ENCODE data around the gene TTLL7. TPM values are rescaled to one million over a fixed set of nuclear protein-coding genes. Genes with fewer than 3 reads are reported as not detected.

TTLL7 gene
- total RNA-seq, 1 donor from 2014 or later, result 2.3 TPM

DNA sequence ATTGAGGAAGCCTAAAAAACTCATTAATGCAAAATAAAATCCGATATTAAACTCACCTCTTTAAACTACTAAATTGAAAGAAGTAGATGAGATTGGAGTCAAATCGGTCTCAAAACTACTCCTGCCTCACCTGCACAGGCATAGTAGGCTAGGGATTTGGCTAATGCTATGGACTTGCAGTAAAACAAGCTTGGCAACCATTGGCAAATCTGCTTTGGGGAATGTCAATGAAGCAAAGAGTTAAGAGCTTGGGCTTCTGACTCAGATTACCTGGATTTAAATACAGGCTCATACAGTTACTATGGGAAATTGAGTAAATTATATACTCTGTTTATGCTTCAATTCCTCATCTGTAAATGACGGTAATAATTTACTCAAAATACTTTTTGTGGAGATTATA lies 111.4 kb downstream of the TTLL7 start:
- intact Hi-C loops (cut with micrococcal nuclease), result no loop called here

GRCh38 chr1:83883979-83884378 lies 115.0 kb downstream of the TTLL7 start:
- intact Hi-C loops (cut with micrococcal nuclease), result no loop called here

- intact Hi-C loops (cut with micrococcal nuclease), result no loop called here
Observed at GRCh38 chr1:83882906-83883305, 116.0 kb downstream of the TTLL7 start.

- intact Hi-C loops (cut with micrococcal nuclease), result no loop called here
Observed at GRCh38 chr1:83872515-83872914, 126.4 kb downstream of the TTLL7 start.

DNA sequence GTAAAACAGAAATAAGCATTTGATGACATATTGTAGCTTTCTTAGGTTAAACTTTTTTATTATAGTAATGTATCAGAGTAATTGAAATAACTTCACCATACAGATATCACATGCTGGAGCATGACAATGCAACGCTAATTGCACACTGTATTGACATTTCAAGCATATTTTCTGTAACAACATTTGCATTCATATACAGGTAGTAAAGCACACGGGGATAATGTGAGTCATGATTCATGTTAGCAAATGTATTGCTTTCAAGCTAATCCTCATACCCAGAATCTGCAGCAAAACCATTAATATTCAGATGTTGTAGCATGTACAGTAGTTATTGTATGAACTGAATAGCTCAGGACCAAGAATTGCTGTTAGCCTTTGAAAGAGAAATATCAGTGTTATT lies 133.9 kb downstream of the TTLL7 start:
- intact Hi-C loops (cut with micrococcal nuclease), result no loop called here

- intact Hi-C loops (cut with micrococcal nuclease), result loop anchor here (2.0 kb wide), 1 partner anchor 1086 kb away; no protein-coding TSS in a partner anchor
Observed at GRCh38 chr1:83860490-83861221, 138.3 kb downstream of the TTLL7 start.

DNA sequence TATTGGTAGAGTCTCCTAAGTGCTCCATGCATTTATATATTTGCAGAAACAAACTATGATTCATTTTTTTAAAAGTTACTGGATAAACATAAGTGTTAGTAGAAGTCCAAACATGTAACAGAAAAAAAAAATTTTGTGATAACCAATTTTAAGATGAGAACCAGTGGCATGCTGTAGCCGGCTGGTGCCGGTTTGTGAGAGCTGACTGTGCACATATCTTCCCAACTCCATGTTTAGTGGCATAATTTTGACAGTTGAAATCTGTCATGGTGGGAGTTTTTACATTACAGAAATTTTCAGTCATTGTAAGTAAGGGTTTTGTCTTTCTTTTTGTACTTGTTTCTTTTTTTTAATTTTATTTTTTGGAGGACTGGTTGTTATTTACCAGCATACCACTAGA lies 141.2 kb downstream of the TTLL7 start:
- intact Hi-C loops (cut with micrococcal nuclease), result loop anchor here (5.0 to 10.0 kb wide), 2 partner anchors 353 to 550 kb away; no protein-coding TSS in a partner anchor

GRCh38 chr1:83857103-83857502 lies 141.8 kb downstream of the TTLL7 start:
- intact Hi-C loops (cut with micrococcal nuclease), result loop anchor here (5.0 to 10.0 kb wide), 2 partner anchors 352 to 550 kb away; no protein-coding TSS in a partner anchor

- intact Hi-C loops (cut with micrococcal nuclease), result loop anchor here (5.0 to 10.0 kb wide), 2 partner anchors 352 to 549 kb away; no protein-coding TSS in a partner anchor
Observed at GRCh38 chr1:83856381-83856780, 142.6 kb downstream of the TTLL7 start.

GRCh38 chr1:83854456-83854855 lies 144.5 kb downstream of the TTLL7 start:
- intact Hi-C loops (cut with micrococcal nuclease), result loop anchor here (10.0 kb wide), 1 partner anchor 350 kb away; no protein-coding TSS in a partner anchor

DNA sequence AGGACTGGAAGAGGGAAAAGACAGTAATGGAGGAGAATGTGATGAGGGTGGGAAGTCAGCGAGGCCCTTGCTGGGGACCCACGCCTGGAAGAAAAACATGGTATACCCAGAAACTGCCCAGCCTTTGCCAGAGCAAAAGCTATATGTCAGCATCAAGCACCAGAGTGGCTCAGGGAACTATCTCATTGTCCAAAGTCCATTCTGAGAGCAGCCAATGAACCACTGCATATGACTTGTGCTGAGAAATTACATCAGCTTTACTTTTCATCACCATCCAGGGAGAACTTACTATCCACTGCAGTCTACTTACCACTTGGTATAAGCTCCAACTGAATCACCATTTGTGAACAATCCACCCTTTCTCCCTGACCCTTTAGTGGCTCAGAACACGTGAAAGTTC lies 148.1 kb downstream of the TTLL7 start:
- intact Hi-C loops (cut with micrococcal nuclease), result loop anchor here (10.0 kb wide), 1 partner anchor 346 kb away; no protein-coding TSS in a partner anchor

GRCh38 chr1:83849191-83850061 lies 149.5 kb downstream of the TTLL7 start:
- intact Hi-C loops (cut with micrococcal nuclease), result loop anchor here (10.0 kb wide), 1 partner anchor 345 kb away; no protein-coding TSS in a partner anchor

GRCh38 chr1:83846138-83846537 lies 152.8 kb downstream of the TTLL7 start:
- intact Hi-C loops (cut with micrococcal nuclease), result no loop called here

GRCh38 chr1:83845437-83846071 lies 153.4 kb downstream of the TTLL7 start:
- intact Hi-C loops (cut with micrococcal nuclease), result no loop called here

DNA sequence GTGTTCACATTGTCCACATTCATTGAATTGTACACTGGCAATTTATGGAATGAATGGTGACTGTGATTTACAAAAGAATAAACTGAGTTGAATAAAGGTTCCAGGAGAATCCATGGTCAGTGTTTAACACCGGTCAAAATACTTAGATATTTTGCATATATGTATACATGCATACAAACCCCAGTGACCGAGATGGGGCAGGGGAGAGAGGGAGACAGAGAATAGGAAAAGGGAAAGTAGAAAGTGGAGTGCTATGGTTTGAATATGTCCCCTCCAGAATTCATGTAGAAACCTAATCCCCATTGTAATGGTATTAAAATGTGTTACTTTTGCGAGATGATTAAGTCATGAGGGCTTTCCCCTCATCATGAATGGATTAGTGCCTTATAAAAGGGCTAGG lies 154.4 kb downstream of the TTLL7 start:
- intact Hi-C loops (cut with micrococcal nuclease), result no loop called here

- intact Hi-C loops (cut with micrococcal nuclease), result no loop called here
Observed at GRCh38 chr1:83839566-83840173, 159.3 kb downstream of the TTLL7 start.

GRCh38 chr1:83838573-83838972 lies 160.4 kb downstream of the TTLL7 start:
- intact Hi-C loops (cut with micrococcal nuclease), result no loop called here

DNA sequence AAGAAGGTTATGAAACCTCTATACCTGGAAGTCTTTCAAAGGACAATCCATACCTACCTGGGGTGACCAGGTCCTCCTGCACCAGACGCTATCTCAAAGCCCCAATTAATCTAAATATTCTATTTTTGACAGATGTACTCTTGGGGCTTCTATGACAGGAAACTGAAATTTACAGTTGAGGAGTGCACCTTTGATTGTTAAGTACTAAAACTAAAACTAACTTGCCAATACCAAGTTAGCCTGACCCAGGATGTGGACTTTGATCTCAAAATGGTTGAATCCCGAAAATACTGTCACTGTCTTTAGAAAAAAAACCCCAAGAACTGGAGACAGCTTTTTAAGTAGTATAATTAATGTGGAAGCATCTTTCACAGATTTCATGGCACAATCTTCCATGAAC lies 162.4 kb downstream of the TTLL7 start:
- intact Hi-C loops (cut with micrococcal nuclease), result no loop called here

DNA sequence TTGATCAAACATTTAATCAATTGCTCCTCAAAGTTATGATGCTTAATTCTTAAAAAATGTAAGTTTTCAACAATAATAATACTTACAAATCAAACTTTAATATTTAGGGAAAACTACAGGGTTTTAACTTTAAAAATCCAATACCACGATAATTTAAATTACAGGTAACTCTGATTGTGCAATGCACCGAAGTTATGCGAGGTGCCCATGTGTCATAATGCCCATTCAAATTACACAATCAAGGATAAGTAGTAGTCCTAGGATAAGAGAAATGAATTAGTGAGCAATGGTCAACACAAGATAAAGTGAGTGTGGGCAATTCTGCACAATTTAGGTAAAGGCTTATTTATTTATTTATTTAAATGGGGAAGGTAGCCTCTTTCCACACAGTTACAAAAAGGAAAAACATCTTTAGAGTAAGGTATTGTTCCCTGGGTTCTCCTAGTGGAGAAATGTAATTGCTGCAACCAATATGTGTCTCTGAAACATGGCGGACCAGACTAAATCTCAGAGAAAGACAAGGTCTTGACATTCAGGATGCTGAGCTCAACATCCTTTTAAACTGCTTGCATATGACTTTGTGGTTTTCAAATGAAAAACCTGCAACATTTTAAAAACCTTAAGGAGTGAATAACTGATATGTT lies 164.2 kb downstream of the TTLL7 start:
- intact Hi-C loops (cut with micrococcal nuclease), result no loop called here

- intact Hi-C loops (cut with micrococcal nuclease), result no loop called here
Observed at GRCh38 chr1:83832194-83832593, 166.7 kb downstream of the TTLL7 start.

GRCh38 chr1:83829106-83829505 lies 169.8 kb downstream of the TTLL7 start:
- intact Hi-C loops (cut with micrococcal nuclease), result no loop called here
